ENCODE measurements around the gene ACTG1. TPM values are rescaled to one million over a fixed set of nuclear protein-coding genes. Genes with fewer than 3 reads are reported as not detected.

ACTG1 gene
- total RNA-seq, 1 experiment from 2014 or later = 4,160 TPM

DNA sequence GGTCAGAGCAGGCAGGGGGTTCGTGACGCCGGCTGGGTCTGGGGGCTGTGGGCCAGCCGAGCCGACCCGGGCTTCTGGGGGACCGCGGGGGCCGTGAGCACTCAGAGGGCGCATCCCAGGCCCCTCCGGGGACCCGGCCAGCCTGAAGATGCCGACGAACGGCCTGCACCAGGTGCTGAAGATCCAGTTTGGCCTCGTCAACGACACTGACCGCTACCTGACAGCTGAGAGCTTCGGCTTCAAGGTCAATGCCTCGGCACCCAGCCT, 15.7 kb upstream of the ACTG1 start:
- H4K91ac ChIP-seq (ENCODE audit: insufficient read length, low read depth, low read length) = no peak overlapping the region
- no peak overlapping the region for H3K4ac ChIP-seq (ENCODE audit: low read depth, low read length)
- no peak overlapping the region for H3K4me3 Mint-ChIP-seq
- no peaks in the 10 kb centered on the region for H3K23me2 ChIP-seq (ENCODE audit: insufficient read length, low read depth, low read length, poor library complexity, severe bottlenecking)
- H4K5ac ChIP-seq (ENCODE audit: insufficient read length, low read depth, low read length) = no peak overlapping the region
- H3K9me3 ChIP-seq (ENCODE audit: control insufficient read depth, low read depth, low read length) = no peaks in the 10 kb centered on the region
- H2BK20ac ChIP-seq (ENCODE audit: low read depth, low read length, poor library complexity, severe bottlenecking) = no peak overlapping the region
- no peak overlapping the region for H3K27ac ChIP-seq (ENCODE audit: insufficient read length, low read depth, low read length)
- H3K4me2 ChIP-seq (ENCODE audit: insufficient read depth, insufficient read length, low read length) = no peak overlapping the region
- no peak overlapping the region for H3K27ac Mint-ChIP-seq
- no peak overlapping the region for H3T11ph ChIP-seq (ENCODE audit: low read length)
- H3K36me3 Mint-ChIP-seq (ENCODE audit: insufficient read depth in 1 of 3, low read depth in 3 of 3) = no peaks in the 10 kb centered on the region
- H3K27me3 ChIP-seq (ENCODE audit: insufficient read depth, low read length) = no peaks in the 10 kb centered on the region; the same call in 1 of the 2 replicates
- H2BK12ac ChIP-seq (ENCODE audit: insufficient read length, low read depth, low read length) = no peak overlapping the region
- H3K56ac ChIP-seq (ENCODE audit: insufficient read length, low read depth, low read length) = no peak overlapping the region
- H3K79me2 ChIP-seq (ENCODE audit: insufficient read depth, low read length) = no peaks in the 10 kb centered on the region
- no peak overlapping the region for H3K23ac ChIP-seq (ENCODE audit: insufficient read length, low read depth, low read length)
- DNase-seq = no peak
- WGBS (ENCODE audit: extremely low coverage, insufficient read length, low lambda C conversion rate) = no CpG with 5 or more reads among the region's 20 CpGs
- H3K79me1 ChIP-seq (ENCODE audit: insufficient read depth, low read depth, low read length, poor library complexity, severe bottlenecking) = no peaks in the 10 kb centered on the region
- H2BK15ac ChIP-seq (ENCODE audit: low read depth, low read length) = no peak overlapping the region
- H3K9me3 Mint-ChIP-seq = no peaks in the 10 kb centered on the region
- H3K4me1 ChIP-seq (ENCODE audit: insufficient read depth, low read length) = no peaks in the 10 kb centered on the region
- no peak overlapping the region for H2BK5ac ChIP-seq (ENCODE audit: insufficient read length, low read length)
- H3K27me3 Mint-ChIP-seq (ENCODE audit: low read depth) = peaks cover 33% of the 10 kb centered on the region
- no peak overlapping the region for H2AFZ ChIP-seq (ENCODE audit: low read length)
- H2BK120ac ChIP-seq (ENCODE audit: low read depth, low read length, poor library complexity, severe bottlenecking) = no peak overlapping the region
- H3K9ac ChIP-seq (ENCODE audit: extremely low read depth, insufficient read length, low read length) = no peak overlapping the region
- TF ChIP-seq, protein P1, sequence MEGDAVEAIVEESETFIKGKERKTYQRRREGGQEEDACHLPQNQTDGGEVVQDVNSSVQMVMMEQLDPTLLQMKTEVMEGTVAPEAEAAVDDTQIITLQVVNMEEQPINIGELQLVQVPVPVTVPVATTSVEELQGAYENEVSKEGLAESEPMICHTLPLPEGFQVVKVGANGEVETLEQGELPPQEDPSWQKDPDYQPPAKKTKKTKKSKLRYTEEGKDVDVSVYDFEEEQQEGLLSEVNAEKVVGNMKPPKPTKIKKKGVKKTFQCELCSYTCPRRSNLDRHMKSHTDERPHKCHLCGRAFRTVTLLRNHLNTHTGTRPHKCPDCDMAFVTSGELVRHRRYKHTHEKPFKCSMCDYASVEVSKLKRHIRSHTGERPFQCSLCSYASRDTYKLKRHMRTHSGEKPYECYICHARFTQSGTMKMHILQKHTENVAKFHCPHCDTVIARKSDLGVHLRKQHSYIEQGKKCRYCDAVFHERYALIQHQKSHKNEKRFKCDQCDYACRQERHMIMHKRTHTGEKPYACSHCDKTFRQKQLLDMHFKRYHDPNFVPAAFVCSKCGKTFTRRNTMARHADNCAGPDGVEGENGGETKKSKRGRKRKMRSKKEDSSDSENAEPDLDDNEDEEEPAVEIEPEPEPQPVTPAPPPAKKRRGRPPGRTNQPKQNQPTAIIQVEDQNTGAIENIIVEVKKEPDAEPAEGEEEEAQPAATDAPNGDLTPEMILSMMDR (conservative IDR thresholded peaks at IDR 0.05) = no peak
- peaks cover 0 to 1% of the 10 kb centered on the region in 2 experiments; a peak in 1 of 4 replicates for H3K4me1 Mint-ChIP-seq
- no peak overlapping the region for H2AK5ac ChIP-seq (ENCODE audit: insufficient read length, low read length)
- peaks cover 3% of the 10 kb centered on the region for H4K20me1 ChIP-seq (ENCODE audit: control insufficient read depth, insufficient read depth, insufficient read length)
- no peak overlapping the region for H4K8ac ChIP-seq (replicated peaks; ENCODE audit: insufficient read length, low read depth, low read length)
- no peak overlapping the region for H3K18ac ChIP-seq (ENCODE audit: insufficient read length, low read depth, low read length)
- H3K14ac ChIP-seq (ENCODE audit: insufficient read depth, low read length) = no peak overlapping the region

Data from H9 (cell line).